Activated T-cell treated with anti-CD3 and anti-CD28 coated beads for 48 hours (primary cell): ENCODE data around the gene SYT2.
A peak's percentile ranks its signal among the peaks of the same experiment; 100 is the strongest.
"Not testable (repeated sequence)": the region's sequence is repeated elsewhere in the genome, so short reads cannot be mapped to it uniquely, and the experiment has no call there.

Experiments
- DNase-seq: peaks from one replicate; pipeline ENCODE4 v3.0.0-alpha.2; 2020; ENCODE audit warnings: low read depth

SYT2 gene

DNA sequence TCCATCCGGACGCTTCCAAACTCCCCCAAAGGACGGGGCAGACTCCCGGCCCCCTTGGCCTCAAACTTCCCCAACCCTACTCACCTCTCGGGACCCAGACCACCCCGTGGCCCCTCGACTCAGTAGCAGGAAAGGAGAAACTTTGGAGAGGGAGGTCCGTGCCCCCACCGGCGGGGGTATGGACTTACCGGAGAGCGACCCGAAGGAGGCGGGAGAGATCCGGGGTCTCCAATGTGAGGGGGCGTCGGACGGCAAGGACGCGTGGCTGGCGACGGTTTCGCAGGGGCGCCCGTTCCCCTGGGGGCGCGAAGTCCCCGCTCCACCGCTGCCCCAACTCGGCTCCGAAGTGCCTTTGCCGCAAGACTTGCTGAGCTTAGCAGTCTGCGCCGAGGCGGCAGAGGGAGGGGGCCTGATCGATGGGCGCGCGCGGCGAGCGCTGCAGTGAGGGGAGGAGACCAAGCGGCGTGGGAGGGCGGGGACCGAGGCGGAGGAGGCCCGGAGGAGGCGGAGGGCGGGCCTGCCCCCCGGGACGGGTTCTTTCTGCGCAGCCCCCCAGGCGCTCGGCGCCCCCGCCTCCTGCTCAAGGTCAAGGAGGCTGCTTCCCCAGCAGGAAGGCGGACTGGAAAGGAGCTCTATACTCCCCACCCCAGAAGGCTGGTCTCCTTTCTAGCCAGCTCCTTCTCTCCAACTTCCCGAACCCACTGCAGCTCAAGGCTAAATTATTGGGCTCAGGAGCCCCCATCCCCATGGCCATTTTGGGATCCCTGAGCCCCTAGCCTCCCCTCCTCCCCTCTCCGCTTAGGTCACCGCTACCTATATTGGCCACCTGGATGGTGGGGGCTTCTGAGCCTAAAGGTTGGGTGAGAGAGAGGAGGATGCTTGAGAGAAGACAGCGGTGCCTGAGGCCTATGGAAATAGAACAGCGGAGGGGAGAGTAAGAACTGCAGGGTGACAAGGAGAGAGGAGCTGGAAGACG, at the start of gene SYT2:
Gene SYT2 (minus strand): TSS at position 385 of the 976 bp plus-strand sequence. CDS start 104,682 bp downstream, outside the sequence.
- DNase-seq, result peak; percentile 15

DNA sequence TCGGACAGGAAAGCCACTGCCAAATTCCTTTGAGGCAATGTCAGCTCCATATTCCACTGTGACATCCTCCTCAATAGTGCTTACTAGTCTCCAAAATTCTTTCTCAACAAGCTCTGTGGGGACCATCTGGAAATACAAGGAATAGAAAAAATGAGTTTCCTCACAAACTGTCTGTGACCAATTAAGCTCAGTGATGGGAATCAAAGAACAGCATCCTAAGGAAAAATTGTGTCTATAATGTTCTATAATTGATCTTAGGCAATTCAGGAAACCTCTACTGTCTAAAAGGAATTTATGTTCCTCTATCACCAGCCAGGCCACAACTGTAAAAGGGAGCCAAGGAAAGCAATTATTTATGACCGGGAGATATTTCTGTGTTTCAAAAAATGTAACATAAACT, 46.1 kb upstream of the SYT2 start:
- DNase-seq, result no peak

DNA sequence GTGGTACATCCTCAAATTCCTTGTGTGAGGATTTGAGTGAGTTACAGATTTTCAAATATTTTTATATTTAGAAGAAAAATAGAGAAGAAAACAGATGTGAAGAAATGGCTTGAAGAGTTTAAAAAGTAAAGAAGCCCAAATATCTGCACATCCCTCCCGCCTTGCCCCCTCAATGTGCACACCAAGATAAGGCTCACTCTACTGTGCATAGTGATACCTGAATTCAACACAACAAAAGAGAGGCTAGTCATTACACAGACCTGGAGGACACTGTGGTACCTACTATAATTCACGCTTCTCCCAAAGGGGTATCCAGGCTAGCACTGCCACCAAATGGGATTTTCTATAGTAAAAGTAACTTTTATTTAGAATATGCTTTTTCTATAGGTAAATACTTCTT, 44.0 kb upstream of the SYT2 start:
- DNase-seq, result no peak

DNA sequence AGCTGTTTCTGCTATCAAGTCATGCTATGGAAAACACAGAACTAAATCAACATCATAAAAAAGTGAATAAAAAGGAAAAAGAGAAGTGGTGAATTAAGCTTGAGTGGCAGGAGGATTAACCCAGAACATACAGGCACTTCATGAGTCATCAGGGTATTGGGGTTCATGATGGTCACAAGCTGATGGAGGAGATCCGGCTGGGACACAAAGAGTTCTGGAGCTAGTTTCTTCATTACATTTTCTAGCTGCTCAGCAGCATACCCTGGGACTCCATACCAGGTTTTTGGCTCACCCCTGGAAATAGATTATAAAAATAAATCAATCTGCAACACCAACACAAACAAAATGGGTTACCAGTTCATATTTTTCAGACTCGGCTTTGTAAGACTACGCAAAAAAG, 42.5 kb upstream of the SYT2 start:
- no peak for DNase-seq

DNA sequence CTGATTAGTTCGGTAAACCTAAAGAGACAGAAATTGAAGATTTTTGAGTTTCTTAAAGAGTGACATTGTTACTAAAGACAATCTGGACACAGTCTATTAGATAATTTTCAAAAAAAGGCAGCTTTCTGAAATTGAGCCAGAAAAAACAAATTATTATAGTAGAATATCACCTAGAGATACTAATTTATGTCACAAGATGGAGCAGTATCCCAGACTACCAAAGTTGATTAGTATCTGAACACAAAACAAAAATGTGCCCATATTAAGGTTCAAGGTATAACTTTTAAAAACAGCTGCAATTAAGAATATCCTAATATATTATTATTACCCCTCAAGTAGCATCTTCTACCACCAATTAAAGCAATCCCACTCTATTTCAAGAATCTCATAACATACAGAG, 40.5 kb upstream of the SYT2 start:
- DNase-seq, result no peak

DNA sequence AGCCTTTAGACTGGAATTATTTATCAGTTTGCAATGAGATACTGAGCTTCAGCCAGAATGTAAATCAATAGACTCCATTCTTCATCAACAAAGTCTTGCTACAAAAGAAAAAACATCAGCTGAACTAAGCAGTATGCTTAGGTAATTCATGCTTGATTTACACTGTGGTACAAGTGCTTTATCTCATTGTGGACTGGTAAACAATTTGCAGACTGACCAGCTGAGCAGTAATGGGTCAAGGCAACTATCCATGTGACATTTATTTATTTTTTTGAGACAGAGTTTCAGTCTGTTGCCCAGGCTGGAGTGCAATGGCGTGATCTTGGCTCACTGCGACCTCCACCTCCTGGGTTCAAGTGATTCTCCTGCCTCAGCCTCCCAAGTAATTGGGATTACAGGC, 39.8 kb upstream of the SYT2 start:
- no peak for DNase-seq

DNA sequence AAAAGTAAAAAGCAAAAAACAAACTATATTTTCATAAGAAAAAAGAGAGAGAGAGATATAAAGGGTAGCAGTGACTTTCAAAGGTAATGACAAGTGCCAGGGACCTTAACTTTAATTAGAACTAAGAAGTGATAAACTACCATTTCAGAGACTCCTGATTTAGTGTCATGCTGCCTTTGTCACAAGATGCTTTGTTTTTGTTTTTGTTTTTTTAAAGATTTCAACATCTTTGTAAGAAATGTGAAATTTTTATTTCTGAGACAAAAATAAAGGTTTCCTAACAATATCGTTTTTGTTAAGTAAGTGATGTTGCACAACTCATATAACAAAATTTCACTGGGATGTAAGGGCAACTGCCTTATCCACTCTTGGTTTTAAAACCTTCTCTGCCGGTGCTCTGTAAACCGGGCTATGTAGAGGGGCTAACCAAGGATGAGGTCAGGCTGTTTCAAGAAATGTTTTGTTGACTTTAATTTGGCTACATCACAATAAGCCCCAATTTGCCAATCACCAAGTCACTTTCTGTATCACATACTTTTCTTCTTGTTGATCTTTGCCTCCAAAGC, 35.2 kb upstream of the SYT2 start:
- DNase-seq, result no peak

DNA sequence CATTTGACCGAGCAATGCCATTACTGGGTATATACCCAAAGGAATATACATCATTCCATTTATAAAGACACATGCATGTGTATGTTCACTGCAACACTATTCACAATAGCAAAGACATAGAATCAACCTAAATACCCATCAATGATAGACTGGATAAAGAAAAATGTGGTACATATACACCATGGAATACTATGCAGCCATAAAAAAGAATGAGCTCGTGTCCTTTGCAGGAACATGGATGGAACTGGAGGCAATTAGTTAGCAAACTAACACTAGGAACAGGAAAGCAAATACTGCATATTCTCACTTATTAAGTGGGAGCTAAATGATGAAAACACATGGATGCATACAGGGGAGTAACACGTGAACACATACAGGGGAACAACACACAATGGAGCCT, 34.5 kb upstream of the SYT2 start:
- not testable (repeated sequence) for DNase-seq

DNA sequence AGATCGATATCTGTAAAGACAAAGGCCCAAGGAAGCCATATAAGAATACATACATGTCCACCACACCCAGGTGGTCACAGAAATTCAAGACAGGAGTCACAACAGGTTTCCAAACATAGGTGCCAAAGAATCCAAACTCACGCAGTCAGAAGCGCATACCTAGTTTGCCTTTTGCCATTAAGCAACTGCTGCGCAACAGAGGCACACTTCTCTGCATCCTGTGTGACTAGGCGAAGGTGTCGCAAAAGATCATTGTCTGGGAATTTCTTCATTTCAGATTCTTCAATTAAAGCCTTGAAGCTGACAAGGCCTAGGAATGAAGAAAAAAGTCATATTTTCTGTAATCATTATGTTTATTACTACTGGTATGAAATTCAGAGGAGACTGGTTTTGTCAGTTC, 32.2 kb upstream of the SYT2 start:
- DNase-seq, result no peak

DNA sequence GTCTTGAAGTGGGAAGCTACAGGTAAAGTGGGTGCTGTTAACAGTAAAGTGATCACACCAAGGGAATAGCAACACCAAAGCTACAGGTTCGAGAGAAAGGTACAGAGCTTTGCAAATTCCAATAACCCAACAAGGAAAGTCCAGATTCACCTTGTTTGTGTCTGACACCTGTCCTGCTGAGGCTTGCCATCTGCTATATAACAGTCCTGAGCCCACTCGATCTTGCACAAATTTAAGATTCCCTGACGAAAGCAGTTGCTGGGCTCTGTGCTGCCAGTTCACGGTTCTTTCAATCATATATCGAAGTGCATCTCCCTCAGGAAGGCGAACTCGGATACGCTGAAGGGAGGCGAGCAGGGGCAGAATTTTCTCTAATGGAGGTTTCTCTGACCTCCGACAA, 23.0 kb upstream of the SYT2 start:
- DNase-seq, result no peak

DNA sequence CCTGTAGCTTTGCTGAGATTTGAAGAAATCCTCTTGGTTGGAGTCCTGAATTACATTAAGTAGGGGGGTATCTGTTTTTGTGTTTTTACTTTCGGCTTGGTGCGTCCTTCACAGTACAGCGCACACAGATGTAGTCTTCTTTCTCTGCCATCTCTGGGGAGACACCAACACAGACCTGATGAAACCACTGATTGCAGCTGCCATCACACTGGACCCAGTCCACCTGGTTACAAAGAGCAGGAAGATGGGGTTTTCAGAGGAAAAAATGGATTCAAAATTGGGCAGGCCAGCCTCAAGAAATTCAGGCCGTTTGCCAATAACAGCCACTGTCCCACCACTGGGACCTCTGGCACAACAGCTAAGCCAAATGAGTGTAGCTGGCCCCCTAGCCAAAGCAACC, 18.7 kb upstream of the SYT2 start:
- no peak for DNase-seq

DNA sequence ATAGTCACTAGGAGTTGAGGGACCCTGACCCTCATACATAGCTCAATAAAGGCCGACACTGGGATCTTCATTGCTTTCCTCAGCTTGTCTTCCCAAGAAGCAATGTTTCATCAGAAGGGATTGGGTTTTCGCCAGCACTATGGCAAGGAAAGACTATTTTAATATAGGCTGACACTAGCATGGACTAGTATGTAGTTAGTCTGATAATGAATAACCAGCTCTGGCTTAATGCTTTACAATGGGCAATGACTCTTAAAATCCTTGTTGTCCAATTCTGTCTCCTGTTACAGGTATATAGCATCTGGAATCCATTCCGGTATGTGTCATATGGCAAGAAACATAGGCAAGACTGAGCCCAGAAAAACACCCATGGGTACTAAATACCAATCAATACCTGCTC, 15.3 kb upstream of the SYT2 start:
- DNase-seq, result no peak

DNA sequence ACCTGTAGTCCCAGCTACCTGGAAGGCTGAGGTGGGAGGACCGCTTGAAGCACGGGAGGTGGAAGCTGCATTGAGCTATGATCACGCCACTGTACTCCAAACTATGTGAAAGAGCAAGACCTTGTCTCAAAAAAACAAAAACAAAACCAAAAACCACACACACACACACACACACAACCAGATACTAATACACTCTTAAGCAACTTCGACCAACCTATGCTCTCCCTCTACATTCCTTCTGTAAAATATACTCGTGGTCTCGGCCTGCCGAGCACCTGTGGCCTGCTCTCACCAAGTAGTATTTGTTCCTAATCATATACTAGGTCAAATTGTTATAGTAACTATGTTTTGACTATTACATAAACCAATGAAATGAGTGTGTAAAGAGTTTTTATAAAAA, 13.5 kb upstream of the SYT2 start:
- no peak for DNase-seq

DNA sequence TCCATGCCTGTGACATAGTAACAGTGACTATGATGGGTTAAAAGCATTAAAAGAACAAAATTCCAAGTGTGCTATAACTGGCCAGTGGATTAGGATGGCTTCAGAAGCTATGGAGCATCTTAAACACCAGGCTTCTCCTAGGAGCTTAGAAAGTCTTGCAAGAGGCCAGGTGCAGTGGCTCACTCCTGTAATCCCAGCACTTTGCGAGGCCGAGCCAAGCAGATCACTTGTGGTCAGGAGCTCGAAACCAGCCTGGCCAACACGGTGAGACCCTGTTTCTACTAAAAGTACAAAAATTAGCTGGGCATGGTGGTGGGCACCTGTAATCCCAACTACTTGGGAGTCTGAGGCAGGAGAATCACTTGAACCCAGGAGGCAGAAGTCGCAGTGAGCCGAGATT, 12.8 kb upstream of the SYT2 start:
- not testable (repeated sequence) for DNase-seq

DNA sequence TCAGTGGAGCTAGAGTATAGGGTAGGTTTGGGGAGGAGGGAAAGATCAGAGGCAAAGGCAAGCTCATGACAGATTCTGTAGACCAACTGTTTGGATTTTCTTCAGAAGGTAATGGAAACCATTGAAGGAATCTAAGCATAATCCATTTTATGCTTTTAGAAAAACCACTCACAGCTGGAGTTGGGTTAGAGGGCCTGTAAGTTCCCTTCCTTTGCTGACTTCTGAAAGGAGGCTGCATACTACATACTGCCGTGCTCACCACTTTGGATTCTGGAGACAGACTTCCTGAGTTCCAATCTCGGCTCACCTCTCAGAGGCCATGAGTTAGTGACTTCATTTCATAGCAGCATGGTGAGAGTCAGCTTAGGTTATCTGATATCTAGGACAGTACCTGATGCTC, 6.4 kb upstream of the SYT2 start:
- no peak for DNase-seq

DNA sequence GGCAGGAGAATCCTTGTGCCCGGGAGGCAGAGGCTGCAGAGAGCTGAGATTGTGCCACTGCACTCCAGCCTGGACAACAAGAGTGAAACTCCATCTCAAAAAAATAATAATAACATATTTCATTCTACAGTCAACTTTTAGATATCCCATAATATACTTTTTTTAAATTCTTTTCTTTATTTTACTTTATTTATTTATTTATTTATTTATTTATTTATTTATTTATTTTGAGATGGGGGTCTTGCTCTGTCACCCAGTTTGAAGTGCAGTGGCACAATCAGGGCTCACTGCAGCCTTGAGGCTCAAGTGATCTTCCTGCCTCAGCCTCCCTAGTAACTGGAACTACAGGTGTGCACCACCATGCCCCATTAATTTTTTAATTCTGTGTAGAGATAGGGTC, 3.9 kb upstream of the SYT2 start:
- not testable (repeated sequence) for DNase-seq

DNA sequence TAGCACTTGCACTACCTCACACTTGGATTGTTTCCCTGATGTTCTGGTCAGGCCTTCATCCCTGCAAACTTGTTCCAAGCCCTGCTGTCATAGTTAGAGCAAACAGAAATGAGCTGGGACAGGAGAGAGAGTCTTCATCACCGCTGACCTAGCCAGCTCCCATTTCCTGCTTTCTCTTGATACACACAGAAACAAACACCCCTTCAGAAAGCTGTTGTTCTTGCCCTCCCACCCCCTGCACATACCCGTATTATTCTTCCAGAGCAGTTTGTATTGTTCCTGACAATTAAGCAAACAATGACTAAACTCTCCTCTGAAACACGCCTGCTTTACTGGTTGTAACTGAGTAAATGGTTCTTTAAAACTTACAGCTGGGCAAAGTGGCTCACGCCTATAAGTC, 2.9 kb upstream of the SYT2 start:
- no peak for DNase-seq

DNA sequence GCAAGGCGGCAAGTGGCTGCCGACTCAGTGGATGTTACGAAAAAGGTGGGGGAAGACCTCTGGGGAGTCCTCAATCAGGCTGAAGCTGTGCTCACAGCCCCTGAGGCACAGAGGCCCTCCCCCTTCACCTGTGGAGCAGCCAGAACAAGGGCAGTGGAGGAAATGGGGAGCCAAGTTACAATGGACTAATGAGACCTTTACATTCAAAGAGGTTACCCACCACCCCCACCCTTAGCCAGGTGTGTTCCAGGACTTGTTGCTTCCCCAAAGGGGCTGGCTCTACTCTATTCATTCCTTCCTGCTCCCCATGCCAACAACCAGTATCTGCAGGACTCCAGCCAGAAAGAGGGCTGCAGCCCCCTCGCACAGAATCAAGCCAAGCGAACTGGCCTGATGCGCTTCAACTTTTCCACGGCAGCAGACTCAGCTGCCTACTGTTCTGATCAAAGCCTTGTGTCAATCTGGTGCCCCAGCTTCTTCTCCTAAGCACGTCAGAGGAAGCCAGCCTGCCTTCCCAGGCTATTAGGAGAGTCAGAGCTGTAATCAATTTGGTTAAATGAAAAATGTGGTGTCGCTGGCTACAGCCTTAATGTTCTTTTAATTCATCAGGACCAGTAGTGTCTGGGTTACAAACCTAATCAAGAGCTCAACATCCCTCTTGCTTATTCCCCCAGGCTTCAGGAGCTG, 1.8 kb upstream of the SYT2 start:
- no peak for DNase-seq

DNA sequence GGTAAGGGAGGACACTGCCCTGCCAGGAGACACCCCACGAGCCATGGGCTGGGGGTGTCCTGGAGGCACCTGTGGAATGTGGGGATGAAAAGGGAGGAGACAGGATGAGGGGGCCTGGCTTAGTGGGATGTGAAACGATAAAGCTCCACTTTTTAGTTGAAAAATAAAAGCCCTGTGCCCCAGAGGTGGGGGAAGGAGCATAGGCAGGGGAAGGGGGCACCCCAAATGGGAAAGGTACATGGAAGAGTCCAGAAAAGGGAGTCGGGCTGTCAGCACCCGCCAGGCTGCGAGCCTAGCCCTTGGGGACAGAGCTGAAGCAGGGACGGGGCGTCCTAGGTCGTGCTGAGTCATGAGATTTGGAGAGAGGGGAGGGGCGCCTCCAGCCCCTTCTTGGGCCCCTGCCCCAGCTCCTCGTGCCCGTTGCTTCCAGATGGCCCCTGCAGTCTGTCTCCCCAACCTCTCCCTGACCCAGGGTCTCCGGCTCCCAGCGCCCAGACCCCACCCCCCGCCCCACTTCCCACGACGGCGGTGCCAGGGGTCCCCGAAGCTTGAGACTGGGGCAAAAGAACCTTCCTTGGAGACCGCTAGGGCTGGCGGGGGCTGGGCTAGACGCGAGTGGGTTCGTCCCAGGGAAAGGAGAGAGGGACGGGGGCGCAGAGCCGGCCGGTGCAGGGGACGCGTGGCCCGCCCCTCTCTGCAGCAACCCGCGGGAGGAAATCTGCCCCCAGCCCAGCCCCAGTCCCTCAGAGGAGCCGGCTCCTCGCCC, 795 bp downstream of the SYT2 start:
- DNase-seq, result no peak

DNA sequence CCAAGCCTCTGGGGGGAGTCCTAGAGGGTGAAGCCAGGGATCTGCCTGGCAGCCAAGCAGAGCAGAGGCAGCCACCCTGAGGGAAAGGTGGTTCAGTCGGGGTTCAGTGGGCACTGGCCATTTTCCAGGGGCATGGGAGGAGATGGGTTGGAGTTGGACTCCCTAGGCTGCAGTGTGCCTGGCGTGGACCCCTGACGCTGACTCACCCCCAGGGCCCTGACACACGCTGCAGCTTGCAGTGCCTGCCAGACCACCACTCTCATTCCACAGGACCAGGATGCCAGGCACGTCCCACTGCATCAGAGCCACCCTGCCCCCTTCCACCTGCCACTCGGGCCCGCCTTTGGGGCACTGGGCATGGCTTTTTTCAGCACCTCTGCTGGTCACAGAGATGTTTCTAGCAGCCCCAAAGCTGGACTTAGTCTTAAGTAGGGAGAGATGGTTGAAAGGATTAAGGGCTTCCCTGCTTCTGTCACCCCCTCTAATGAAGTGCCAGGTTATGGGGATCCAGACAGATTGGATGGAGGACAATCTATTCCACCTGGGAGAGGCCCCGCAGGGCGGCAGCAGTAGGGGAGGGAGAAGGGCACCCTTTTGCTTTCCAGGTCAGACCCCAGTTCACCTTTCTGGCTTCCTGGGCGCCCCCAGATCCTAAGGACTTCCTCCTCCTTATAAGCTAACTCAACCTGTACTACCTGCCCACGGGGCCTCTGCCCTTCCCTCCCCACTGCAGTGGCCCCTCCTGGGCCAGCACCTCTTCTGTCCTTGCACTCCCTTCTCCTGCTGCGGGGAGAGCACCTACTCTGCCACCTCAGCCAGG, 1.6 kb downstream of the SYT2 start:
- no peak for DNase-seq

DNA sequence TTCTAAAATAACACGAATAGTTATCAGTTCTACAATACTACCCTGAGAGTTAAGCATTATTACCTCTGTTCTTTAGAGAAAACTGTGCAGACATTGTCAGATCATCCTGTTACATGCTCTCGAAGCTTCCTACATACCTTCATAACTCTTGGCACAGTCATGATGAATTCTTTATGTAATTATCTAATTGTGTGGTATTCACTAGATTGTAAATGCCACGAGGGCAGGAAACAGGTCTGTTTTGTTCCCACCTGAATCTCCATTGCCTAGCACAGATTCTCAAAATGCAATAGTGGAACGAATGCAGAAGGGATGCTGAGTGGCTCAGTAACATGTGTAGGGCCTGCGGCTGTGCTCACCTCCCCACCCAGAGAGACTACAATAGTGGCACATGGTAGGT, 3.4 kb downstream of the SYT2 start:
- DNase-seq, result no peak
